Measurements from ENCODE around the gene FKBP8. TPM values are rescaled to one million over a fixed set of nuclear protein-coding genes. Genes with fewer than 3 reads are reported as not detected.

Gene FKBP8
- total RNA-seq, 2 donors from 2014 or later = 277 to 336 TPM

DNA sequence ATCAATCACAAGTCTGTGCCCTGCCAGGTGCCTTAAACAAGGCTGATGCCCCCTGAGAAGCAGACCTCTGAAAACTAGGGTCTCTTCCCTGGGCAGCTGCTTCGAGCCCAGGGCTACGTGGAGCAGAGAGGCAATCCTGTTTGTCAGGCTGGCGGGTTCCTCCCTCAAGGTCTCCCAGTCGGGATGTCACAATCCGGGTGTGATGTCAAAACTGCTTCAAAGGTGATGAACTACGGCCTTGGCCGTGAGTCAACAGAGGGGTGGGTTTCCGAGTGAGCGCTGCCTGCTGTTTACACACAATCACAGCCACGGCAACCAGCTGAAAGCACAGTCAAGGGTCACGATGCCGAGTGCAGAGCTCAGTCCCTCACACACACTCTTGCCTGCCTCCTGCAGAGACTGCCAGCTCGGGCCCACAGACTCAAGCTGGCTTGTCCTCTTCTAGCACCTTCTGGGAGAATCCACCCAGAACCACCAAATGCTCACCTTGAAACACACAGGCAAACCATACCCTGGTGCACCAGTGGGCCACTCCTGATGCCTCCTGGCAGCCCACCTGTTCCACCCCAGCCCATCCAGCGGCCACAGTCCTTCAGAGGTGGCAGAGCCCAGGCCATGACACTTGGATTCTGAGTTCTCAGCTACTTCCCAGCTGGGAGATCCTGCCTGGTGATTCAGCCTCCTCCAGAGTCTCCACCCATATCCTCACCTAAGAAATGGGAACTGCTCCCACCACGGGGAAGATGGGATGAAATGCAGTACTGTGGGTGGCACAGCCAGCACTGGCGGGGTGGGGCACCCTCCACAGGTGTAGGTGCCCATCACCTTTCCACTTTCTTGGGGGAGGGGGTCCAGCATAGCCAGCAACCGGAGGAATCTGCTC, 28.3 kb downstream of the FKBP8 start:
- no peaks in the 10 kb centered on the region for H3K36me3 ChIP-seq (ENCODE audit: control insufficient read depth, insufficient read depth, low read length)
- H3K27ac Mint-ChIP-seq = peak overlapping the region; percentile 92
- H3K9ac ChIP-seq (ENCODE audit: extremely low read depth, low read length, poor library complexity, severe bottlenecking) = no peak overlapping the region
- no peak overlapping the region for H3K4me3 Mint-ChIP-seq
- H3K4me1 Mint-ChIP-seq = peaks cover 27% of the 10 kb centered on the region
- no peaks in the 10 kb centered on the region for H3K27me3 Mint-ChIP-seq (ENCODE audit: insufficient read depth)
- no peaks in the 10 kb centered on the region for H3K27me3 ChIP-seq (ENCODE audit: control insufficient read depth, insufficient read depth, low read length, poor library complexity, severe bottlenecking)
- WGBS, 2 experiments (ENCODE audit: insufficient coverage in 1 of 2, insufficient read length in 1 of 2) = 74 to 78% methylated on average over 16 to 17 of the region's 17 CpGs
- H3K27ac ChIP-seq (ENCODE audit: low read depth, low read length) = no peak overlapping the region
- no peaks in the 10 kb centered on the region for H3K9me3 Mint-ChIP-seq
- H3K9me3 ChIP-seq (ENCODE audit: control insufficient read depth, low read length) = no peaks in the 10 kb centered on the region
- no peaks in the 10 kb centered on the region for H3K4me1 ChIP-seq (ENCODE audit: control insufficient read depth, insufficient read depth, low read length)
- TF ChIP-seq, protein P1, sequence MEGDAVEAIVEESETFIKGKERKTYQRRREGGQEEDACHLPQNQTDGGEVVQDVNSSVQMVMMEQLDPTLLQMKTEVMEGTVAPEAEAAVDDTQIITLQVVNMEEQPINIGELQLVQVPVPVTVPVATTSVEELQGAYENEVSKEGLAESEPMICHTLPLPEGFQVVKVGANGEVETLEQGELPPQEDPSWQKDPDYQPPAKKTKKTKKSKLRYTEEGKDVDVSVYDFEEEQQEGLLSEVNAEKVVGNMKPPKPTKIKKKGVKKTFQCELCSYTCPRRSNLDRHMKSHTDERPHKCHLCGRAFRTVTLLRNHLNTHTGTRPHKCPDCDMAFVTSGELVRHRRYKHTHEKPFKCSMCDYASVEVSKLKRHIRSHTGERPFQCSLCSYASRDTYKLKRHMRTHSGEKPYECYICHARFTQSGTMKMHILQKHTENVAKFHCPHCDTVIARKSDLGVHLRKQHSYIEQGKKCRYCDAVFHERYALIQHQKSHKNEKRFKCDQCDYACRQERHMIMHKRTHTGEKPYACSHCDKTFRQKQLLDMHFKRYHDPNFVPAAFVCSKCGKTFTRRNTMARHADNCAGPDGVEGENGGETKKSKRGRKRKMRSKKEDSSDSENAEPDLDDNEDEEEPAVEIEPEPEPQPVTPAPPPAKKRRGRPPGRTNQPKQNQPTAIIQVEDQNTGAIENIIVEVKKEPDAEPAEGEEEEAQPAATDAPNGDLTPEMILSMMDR (conservative IDR thresholded peaks at IDR 0.05) = no peak
- no peak for DNase-seq
- H3K36me3 Mint-ChIP-seq (ENCODE audit: low read depth) = no peaks in the 10 kb centered on the region
- H3K4me3 ChIP-seq (ENCODE audit: low read length) = no peak overlapping the region

DNA sequence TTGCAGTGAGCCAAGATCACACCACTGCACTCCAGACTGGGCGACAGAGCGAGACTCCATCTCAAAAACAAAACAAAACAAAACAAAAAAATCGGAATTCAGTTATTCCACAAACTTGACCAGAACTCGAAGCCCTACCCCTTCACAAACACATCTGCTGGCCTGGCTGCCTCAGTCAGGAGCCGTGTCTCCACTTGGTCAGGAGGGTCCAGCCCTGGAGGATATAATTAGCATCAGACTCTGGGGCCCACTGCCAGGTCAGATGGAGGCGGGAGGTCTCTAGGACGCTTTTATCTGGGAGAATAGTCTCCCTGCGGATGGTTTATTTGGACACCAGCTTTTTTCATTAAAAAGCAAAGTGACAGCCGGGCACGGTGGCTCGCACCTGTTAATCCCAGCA, 29.5 kb downstream of the FKBP8 start:
- no peaks in the 10 kb centered on the region for H3K27me3 ChIP-seq (ENCODE audit: control insufficient read depth, insufficient read depth, low read length, poor library complexity, severe bottlenecking)
- no peaks in the 10 kb centered on the region for H3K4me1 ChIP-seq (ENCODE audit: control insufficient read depth, insufficient read depth, low read length)
- H3K4me3 Mint-ChIP-seq = no peak overlapping the region
- H3K36me3 ChIP-seq (ENCODE audit: control insufficient read depth, insufficient read depth, low read length) = no peaks in the 10 kb centered on the region
- no peak overlapping the region for H3K27ac Mint-ChIP-seq
- H3K9ac ChIP-seq (ENCODE audit: extremely low read depth, low read length, poor library complexity, severe bottlenecking) = no peak overlapping the region
- TF ChIP-seq, protein P1 (conservative IDR thresholded peaks at IDR 0.05) = no peak
- 78 to 90% methylated on average over 6 to 11 of the region's 11 CpGs for WGBS, 2 experiments (ENCODE audit: insufficient coverage in 1 of 2, insufficient read length in 1 of 2)
- peaks cover 25% of the 10 kb centered on the region for H3K4me1 Mint-ChIP-seq
- H3K9me3 ChIP-seq (ENCODE audit: control insufficient read depth, low read length) = no peaks in the 10 kb centered on the region
- H3K36me3 Mint-ChIP-seq (ENCODE audit: low read depth) = no peaks in the 10 kb centered on the region
- no peak overlapping the region for H3K27ac ChIP-seq (ENCODE audit: low read depth, low read length)
- H3K4me3 ChIP-seq (ENCODE audit: low read length) = no peak overlapping the region
- no peaks in the 10 kb centered on the region for H3K27me3 Mint-ChIP-seq (ENCODE audit: insufficient read depth)
- no peak for DNase-seq
- no peaks in the 10 kb centered on the region for H3K9me3 Mint-ChIP-seq

DNA sequence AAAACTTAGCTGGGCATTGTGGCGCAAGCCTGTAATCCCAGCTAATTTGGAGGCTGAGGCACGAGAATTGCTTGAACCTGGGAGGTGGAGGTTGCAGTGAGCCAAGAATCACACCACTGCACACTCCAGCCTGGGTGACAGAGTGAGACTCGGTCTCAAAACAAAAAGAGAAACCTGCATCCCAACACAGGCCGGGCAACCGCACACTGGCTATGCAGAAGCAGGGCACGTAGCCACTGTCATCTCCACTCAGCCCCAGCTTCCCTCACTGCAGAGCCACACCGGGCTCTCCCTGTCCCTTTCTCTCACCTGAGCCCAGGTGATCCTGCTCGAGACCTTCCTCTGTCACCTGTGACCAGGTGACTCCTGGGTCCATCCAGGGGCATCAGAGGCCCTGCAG, 33.2 kb downstream of the FKBP8 start:
- TF ChIP-seq, protein P1 (conservative IDR thresholded peaks at IDR 0.05) = no peak
- no peak overlapping the region for H3K9ac ChIP-seq (ENCODE audit: extremely low read depth, low read length, poor library complexity, severe bottlenecking)
- 91 to 94% methylated on average over 4 to 8 of the region's 8 CpGs for WGBS, 2 experiments (ENCODE audit: insufficient coverage in 1 of 2, insufficient read length in 1 of 2)
- H3K9me3 ChIP-seq (ENCODE audit: control insufficient read depth, low read length) = no peaks in the 10 kb centered on the region
- Mint-ChIP-seq H3K4me3 (no peak overlapping the region), H3K9me3 (no peaks in the 10 kb centered on the region), H3K27ac (peak overlapping the region; percentile 58), H3K27me3 (ENCODE audit: insufficient read depth) (no peaks in the 10 kb centered on the region), H3K4me1 (peaks cover 28% of the 10 kb centered on the region), H3K36me3 (ENCODE audit: low read depth) (no peaks in the 10 kb centered on the region)
- no peak overlapping the region for H3K27ac ChIP-seq (ENCODE audit: low read depth, low read length)
- DNase-seq = no peak
- H3K27me3 ChIP-seq (ENCODE audit: control insufficient read depth, insufficient read depth, low read length, poor library complexity, severe bottlenecking) = no peaks in the 10 kb centered on the region
- no peak overlapping the region for H3K4me3 ChIP-seq (ENCODE audit: low read length)
- peaks cover 11% of the 10 kb centered on the region for H3K4me1 ChIP-seq (ENCODE audit: control insufficient read depth, insufficient read depth, low read length)
- H3K36me3 ChIP-seq (ENCODE audit: control insufficient read depth, insufficient read depth, low read length) = no peaks in the 10 kb centered on the region

Measured in endodermal cell (in vitro differentiated cells).